DMS79 treated with DMSO at 0.1 percent for 48 hours (cell line): ENCODE measurements around the gene GALNT18.
"Not testable (repeated sequence)": the region's sequence is repeated elsewhere in the genome, so short reads cannot be mapped to it uniquely, and the experiment has no call there.

Experiments used
- DNase-seq: peaks from one replicate; lab custom pipeline; 2025; lab: John Stamatoyannopoulos, UW

GALNT18 gene

GRCh38 chr11:11458485-11458884 is 163.3 kb downstream of the GALNT18 start:
- DNase-seq = no peak

- no peak for DNase-seq
Measured at GRCh38 chr11:11458001-11458400, 163.8 kb downstream of the GALNT18 start.

- DNase-seq = peak; percentile 51
Measured at GRCh38 chr11:11456866-11457265, 164.9 kb downstream of the GALNT18 start.

- no peak for DNase-seq
Measured at GRCh38 chr11:11454671-11455223, 167.1 kb downstream of the GALNT18 start.

- no peak for DNase-seq
Measured at GRCh38 chr11:11451501-11452005, 170.3 kb downstream of the GALNT18 start.

- DNase-seq = no peak
Measured at GRCh38 chr11:11450744-11451362, 171.0 kb downstream of the GALNT18 start.

GRCh38 chr11:11449327-11449726 is 172.5 kb downstream of the GALNT18 start:
- DNase-seq = no peak

- no peak for DNase-seq
Measured at GRCh38 chr11:11448626-11449025, 173.2 kb downstream of the GALNT18 start.

- not testable (repeated sequence) for DNase-seq
Measured at GRCh38 chr11:11447601-11448000, 174.2 kb downstream of the GALNT18 start.

- no peak for DNase-seq
Measured at GRCh38 chr11:11446967-11447366, 174.8 kb downstream of the GALNT18 start.

- DNase-seq = no peak
Measured at GRCh38 chr11:11446564-11446963, 175.2 kb downstream of the GALNT18 start.

- no peak for DNase-seq
Measured at GRCh38 chr11:11445441-11446185, 176.2 kb downstream of the GALNT18 start.

- no peak for DNase-seq
Measured at GRCh38 chr11:11444804-11445131, 177.0 kb downstream of the GALNT18 start.

GRCh38 chr11:11444027-11444803 is 177.6 kb downstream of the GALNT18 start:
- peak; percentile 27 for DNase-seq

GRCh38 chr11:11442791-11443190 is 179.0 kb downstream of the GALNT18 start:
- DNase-seq = no peak

- no peak for DNase-seq
Measured at GRCh38 chr11:11441516-11441915, 180.3 kb downstream of the GALNT18 start.

- no peak for DNase-seq
Measured at GRCh38 chr11:11441091-11441490, 180.7 kb downstream of the GALNT18 start.

GRCh38 chr11:11440144-11440543 is 181.7 kb downstream of the GALNT18 start:
- DNase-seq = no peak

- DNase-seq = no peak
Measured at GRCh38 chr11:11439591-11439990, 182.2 kb downstream of the GALNT18 start.

- DNase-seq = no peak
Measured at GRCh38 chr11:11436715-11437313, 185.0 kb downstream of the GALNT18 start.

GRCh38 chr11:11435635-11436034 is 186.2 kb downstream of the GALNT18 start:
- DNase-seq = no peak

GRCh38 chr11:11433960-11434359 is 187.8 kb downstream of the GALNT18 start:
- DNase-seq = no peak
